Measurements from ENCODE around the gene NUDT3. TPM values are rescaled to one million over a fixed set of nuclear protein-coding genes. Genes with fewer than 3 reads are reported as not detected.

Gene NUDT3
- total RNA-seq, 3 donors from 2014 or later: 28.7 to 33.8 (median 29.0) TPM

DNA sequence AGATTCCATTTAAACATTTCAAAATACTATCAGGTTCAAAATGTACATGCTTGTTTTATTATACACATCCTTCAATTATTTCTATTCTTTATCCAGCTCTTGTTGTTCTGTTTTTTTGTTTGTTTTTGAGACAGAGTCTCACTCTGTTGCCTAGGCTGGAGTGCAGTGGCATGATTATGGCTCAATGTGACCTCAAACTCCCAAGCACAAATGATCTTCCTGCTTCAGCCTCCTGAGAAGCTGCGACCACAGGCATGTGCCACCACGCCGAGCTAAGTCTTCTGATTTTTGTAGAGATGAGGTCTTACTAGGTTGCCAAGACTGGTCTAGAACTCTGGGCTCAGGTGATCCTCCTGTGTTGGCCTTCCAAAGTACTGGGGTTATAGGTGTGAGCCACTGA is 99.5 kb downstream of the NUDT3 start:
- intact Hi-C loops (cut with DNase I; ENCODE audit: low total_unique reads): no loop called here
- Histone ChIP-seq H3K4me3 (no peak overlapping the region), H3K27me3 (no peaks in the 10 kb centered on the region), H3K4me1 (no peaks in the 10 kb centered on the region), H3K27ac (no peak overlapping the region), H3K9me3 (no peaks in the 10 kb centered on the region), H3K36me3 (no peaks in the 10 kb centered on the region)
- TF ChIP-seq POLR2AphosphoS5 (IDR thresholded peaks at IDR 0.05) (no peak), POLR2A (IDR thresholded peaks at IDR 0.05) (no peak)
- TF ChIP-seq, protein P1, sequence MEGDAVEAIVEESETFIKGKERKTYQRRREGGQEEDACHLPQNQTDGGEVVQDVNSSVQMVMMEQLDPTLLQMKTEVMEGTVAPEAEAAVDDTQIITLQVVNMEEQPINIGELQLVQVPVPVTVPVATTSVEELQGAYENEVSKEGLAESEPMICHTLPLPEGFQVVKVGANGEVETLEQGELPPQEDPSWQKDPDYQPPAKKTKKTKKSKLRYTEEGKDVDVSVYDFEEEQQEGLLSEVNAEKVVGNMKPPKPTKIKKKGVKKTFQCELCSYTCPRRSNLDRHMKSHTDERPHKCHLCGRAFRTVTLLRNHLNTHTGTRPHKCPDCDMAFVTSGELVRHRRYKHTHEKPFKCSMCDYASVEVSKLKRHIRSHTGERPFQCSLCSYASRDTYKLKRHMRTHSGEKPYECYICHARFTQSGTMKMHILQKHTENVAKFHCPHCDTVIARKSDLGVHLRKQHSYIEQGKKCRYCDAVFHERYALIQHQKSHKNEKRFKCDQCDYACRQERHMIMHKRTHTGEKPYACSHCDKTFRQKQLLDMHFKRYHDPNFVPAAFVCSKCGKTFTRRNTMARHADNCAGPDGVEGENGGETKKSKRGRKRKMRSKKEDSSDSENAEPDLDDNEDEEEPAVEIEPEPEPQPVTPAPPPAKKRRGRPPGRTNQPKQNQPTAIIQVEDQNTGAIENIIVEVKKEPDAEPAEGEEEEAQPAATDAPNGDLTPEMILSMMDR (IDR thresholded peaks at IDR 0.05): no peak
- no peak for DNase-seq (ENCODE audit: low spot score in 2 of 2)

DNA sequence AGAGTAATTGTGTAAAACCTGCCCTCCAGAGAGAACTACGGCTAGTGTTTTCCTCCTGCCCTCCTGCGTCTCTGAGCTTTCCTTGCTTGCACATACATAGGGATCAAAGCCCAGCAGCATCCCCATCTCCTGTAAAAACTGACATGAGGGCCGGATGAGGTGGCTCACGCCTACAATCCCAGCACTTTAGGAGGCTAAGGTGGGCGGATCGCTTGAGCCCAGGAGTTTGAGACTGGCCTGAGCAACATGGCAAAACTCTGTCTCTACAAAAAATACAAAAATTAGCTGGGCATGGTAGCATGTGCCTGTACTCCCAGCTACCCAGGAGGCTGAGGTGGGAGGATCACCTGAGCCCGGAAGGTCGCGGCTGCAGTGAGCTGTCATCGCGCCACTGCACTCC is 103.3 kb downstream of the NUDT3 start:
- Histone ChIP-seq H3K9me3 (no peaks in the 10 kb centered on the region), H3K4me1 (no peaks in the 10 kb centered on the region), H3K36me3 (no peaks in the 10 kb centered on the region), H3K27ac (no peak overlapping the region), H3K27me3 (no peaks in the 10 kb centered on the region), H3K4me3 (no peak overlapping the region)
- intact Hi-C loops (cut with DNase I; ENCODE audit: low total_unique reads): no loop called here
- no peak for TF ChIP-seq POLR2A (IDR thresholded peaks at IDR 0.05)
- no peak for TF ChIP-seq POLR2AphosphoS5 (IDR thresholded peaks at IDR 0.05)
- TF ChIP-seq, protein P1 (IDR thresholded peaks at IDR 0.05): no peak
- no peak for DNase-seq (ENCODE audit: low spot score in 2 of 2)

DNA sequence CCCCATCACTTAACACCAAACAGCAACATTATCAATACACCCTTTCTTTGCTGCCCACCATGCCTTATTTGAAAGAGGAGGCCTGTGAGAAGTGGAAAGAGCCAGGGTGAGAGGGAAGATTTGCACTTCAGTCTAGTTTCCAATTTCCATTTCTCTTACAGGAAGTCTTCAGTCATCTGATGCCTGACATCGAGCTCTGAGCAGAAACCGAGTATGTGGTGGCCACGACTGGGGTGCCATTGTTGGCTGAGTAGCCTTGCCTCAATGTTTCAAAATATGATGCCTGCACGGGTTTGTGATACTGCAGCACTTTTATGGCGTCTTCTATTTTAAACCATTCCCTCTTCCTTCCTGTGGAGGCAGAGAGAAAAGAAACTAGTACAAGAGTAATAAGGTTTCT is 103.9 kb downstream of the NUDT3 start:
- H3K27me3 ChIP-seq: no peaks in the 10 kb centered on the region
- H3K9me3 ChIP-seq: no peaks in the 10 kb centered on the region
- TF ChIP-seq, protein P1 (IDR thresholded peaks at IDR 0.05): no peak
- TF ChIP-seq POLR2AphosphoS5 (IDR thresholded peaks at IDR 0.05): no peak
- H3K4me3 ChIP-seq: no peak overlapping the region
- no peaks in the 10 kb centered on the region for H3K36me3 ChIP-seq
- no peak for DNase-seq (ENCODE audit: low spot score in 2 of 2)
- intact Hi-C loops (cut with DNase I; ENCODE audit: low total_unique reads): no loop called here
- no peaks in the 10 kb centered on the region for H3K4me1 ChIP-seq
- no peak overlapping the region for H3K27ac ChIP-seq

- H3K9me3 ChIP-seq: no peaks in the 10 kb centered on the region
- H3K36me3 ChIP-seq: no peaks in the 10 kb centered on the region
- no peaks in the 10 kb centered on the region for H3K27me3 ChIP-seq
- H3K4me3 ChIP-seq: no peak overlapping the region
- intact Hi-C loops (cut with DNase I; ENCODE audit: low total_unique reads): no loop called here
- H3K27ac ChIP-seq: peak overlapping the region in 1 of 2 donors; percentile 35
- no peaks in the 10 kb centered on the region for H3K4me1 ChIP-seq
- DNase-seq (ENCODE audit: low spot score in 2 of 2): no peak
- TF ChIP-seq, protein P1 (IDR thresholded peaks at IDR 0.05): no peak
- no peak for TF ChIP-seq POLR2AphosphoS5 (IDR thresholded peaks at IDR 0.05)
- no peak for TF ChIP-seq POLR2A (IDR thresholded peaks at IDR 0.05)
These were observed 106.9 kb downstream of the NUDT3 start for GRCh38 chr6:34285448-34286164.

DNA sequence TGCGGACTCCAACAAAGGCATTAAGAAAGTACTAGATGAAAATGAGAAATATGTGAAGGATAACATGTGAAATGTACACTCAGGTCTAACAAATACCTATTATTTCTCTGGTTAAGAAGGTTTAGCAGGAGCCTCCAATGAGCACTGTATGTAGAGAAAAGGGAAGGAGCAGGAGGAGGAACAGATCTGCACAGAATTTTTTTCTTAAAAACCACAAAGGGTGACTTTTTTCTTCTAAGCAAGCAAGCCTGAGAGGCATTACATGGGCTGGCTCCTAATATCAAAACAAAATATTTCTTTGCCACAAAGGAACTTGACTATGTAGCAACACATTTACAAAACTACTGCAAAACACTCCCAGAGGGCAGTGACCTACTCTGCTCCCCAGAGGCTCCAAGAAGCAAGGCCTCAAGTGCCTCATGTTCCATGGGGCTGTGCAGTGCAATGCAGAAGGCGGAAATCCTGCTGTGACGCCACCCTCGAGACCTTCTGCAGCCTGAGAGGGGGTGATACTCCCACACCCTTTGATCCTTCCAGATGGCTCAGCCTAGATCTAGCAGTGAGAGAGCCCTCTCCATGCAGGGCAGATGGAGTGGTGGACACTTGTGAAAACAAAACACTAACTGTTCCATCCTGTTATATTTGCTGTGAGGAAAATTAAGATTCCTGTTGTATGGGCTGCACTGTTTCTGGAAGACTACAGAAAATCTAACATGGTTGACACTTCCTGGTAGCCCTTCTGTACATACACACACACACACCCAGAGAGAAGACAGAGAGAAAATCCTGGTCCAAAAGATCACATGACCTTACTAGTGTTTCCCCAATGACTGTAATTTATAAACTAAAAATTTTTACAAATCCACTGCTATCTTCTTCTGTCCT is 107.7 kb downstream of the NUDT3 start:
- no peaks in the 10 kb centered on the region for H3K36me3 ChIP-seq
- peak; percentile 21 to 39 (median 23) for TF ChIP-seq POLR2AphosphoS5 (IDR thresholded peaks at IDR 0.05)
- no peak for TF ChIP-seq POLR2A (IDR thresholded peaks at IDR 0.05)

More for the DNA sequence above, 107.7 kb downstream of the NUDT3 start:
- Histone ChIP-seq H3K9me3 (no peaks in the 10 kb centered on the region), H3K4me1 (no peaks in the 10 kb centered on the region), H3K27ac (peak overlapping the region in 1 of 2 donors; percentile 35), H3K27me3 (no peaks in the 10 kb centered on the region), H3K4me3 (no peak overlapping the region)
- no peak for DNase-seq (ENCODE audit: low spot score in 2 of 2)
- intact Hi-C loops (cut with DNase I; ENCODE audit: low total_unique reads): no loop called here

All from breast epithelium (tissue), 4 donors.